Left forelimb (tissue), 1 donor: ENCODE results near the gene GTF3A.

ENCODE experiments used
- DNase-seq: peaks from one replicate; pipeline ENCODE4 v3.0.0-alpha.2; 2018; ENCODE audit warnings: low spot score

GTF3A gene

GRCh38 chr13:27405546-27406134 lies 18.8 kb upstream of the GTF3A start:
- DNase-seq = no peak

- DNase-seq = no peak
Observed at GRCh38 chr13:27406178-27406939, 18.1 kb upstream of the GTF3A start.

DNA sequence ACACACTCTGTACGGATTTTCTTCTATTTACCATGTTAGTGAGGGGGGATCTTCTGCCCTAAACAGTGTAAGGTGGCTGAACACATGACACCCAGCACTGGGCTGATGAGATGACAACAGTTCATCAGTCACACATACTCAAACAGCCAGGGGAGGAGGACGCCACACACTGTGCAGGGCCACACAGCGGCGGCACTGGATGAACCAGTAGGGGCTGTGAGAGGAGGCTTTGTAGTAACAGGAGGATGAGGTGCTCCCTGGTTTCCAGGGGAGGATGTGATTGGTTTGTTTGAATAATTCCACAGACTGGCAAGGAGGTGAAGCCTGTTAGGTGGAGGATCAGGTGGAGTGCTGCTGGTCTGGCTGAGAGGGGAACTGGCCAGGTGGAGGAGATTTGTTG lies 16.3 kb upstream of the GTF3A start:
- DNase-seq = no peak

GRCh38 chr13:27409013-27409412 lies 15.4 kb upstream of the GTF3A start:
- DNase-seq = no peak

DNA sequence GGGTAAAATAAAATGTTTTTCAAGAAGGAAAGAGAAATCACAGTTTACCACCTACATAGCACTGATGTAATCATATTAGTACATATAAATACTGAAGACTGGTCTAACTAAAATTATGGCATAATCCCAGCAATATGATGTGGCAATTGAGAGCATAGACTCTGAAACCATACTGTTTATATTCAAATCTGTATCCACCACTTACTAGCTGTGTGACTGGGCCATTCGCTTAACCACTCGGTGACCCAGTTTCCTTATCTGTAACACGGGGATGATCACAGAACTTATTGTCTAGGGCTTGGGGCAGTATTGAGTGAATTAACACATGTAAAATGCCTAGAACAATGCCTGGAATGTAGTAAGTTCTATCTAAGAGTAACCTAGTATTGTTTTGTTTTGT lies 13.1 kb upstream of the GTF3A start:
- no peak for DNase-seq

- no peak for DNase-seq
Observed at GRCh38 chr13:27415116-27415515, 9.3 kb upstream of the GTF3A start.

DNA sequence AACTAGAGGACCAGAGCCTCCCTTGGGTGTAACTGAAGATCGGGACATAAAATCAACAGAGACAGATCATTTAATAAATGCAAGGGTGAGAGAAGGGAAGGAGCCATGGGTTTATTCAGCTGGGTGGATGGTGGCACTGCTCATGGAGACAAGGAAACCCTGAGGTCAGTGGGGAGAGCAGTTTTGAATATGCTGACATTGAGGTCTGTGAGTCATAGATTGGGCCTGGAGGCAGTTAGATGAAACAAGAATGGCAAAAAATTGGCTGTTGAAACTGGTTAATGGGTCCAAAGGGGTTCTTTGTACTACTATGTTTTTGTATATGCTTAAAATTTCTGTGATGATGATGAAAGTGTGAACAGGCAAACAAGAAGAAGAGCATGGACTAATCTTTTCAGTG lies 5.1 kb upstream of the GTF3A start:
- DNase-seq = no peak

- no peak for DNase-seq
Observed at GRCh38 chr13:27421101-27421871, 3.1 kb upstream of the GTF3A start.

GRCh38 chr13:27423333-27423732 lies 1.1 kb upstream of the GTF3A start:
- no peak for DNase-seq

GRCh38 chr13:27425158-27425917 lies 919 bp downstream of the GTF3A start:
- no peak for DNase-seq

- no peak for DNase-seq
Observed at GRCh38 chr13:27425918-27426630, 1.7 kb downstream of the GTF3A start.

- no peak for DNase-seq
Observed at GRCh38 chr13:27427641-27428040, 3.2 kb downstream of the GTF3A start.

DNA sequence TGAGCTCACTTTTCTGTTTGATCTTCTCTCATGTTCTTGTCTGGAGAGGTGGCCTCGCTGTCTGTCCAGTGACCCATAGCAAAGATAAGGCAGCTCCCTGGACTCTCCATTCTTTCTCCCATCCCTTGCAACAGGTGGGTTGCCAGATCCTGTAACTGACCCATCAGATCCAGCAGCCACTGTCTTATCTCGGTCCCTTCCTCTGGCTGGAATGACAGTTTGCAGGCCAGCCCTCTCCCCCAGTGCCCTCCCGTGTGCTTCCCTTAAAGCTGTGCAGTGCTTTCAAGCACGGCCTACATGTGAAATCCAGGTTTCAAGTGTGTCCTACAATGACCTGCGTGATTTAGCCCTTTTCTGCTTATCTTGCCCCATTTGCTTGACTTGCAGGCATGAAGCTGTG lies 3.7 kb downstream of the GTF3A start:
- no peak for DNase-seq

GRCh38 chr13:27432180-27432579 lies 7.8 kb downstream of the GTF3A start:
- no peak for DNase-seq

GRCh38 chr13:27432611-27433210 lies 8.3 kb downstream of the GTF3A start:
- DNase-seq = no peak

GRCh38 chr13:27437126-27437525 lies 12.7 kb downstream of the GTF3A start:
- DNase-seq = no peak

GRCh38 chr13:27440408-27440807 lies 16.0 kb downstream of the GTF3A start:
- DNase-seq = no peak

DNA sequence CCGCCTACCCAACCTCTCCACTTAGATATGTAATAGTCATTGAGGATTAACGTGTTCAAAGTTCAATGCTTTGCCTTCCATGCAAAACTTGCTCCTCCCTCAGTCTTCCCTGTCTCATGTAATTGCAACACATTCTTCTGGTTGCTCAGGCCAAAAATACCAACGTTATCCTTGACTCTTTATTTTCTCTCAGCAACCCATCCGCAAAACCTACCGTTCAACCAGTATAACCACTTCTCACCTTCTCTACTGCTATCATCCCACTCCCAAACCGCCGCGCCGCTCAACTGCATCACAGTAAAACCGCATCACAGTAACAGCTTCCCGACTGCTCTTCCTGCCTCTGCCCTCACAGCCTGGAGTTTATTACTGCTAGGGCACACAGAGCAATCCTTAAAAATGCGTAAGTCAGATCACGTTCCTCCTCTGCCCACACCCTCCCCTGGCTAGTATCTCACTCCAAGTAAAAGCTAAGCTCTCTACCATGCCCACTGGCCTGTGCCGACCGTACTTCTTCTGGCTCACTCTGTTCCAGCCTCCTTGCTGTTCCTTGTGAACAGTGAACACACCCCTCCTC lies 17.7 kb downstream of the GTF3A start:
- DNase-seq = no peak

GRCh38 chr13:27442797-27443196 lies 18.4 kb downstream of the GTF3A start:
- no peak for DNase-seq

DNA sequence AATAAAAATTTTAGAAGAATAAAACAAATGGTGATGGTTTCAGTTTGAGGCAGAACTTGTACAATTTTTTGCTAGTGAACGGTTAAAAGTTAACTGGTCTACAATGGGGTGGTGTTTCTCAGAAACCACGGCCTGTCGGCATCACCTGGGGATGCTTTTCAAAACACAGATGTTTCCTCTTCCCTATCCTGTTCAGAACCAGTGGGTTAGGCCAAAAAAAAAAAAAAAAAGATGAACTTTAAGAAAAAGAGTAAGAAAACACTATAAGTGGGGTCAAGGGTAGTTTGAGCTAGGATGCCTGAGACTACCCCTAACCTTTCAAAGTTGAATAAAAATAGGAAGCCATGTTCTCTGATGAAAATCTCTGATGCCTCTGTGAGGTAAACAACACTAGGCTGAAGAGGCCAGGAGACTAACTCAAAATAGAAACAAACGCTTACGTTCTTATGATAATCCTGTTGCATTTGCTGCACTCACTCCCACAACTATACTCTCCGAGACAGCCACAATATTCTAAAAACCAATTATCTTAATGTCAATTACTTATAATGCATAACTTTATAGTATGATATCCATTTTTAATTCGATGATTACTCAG lies 22.7 kb downstream of the GTF3A start:
- no peak for DNase-seq

DNA sequence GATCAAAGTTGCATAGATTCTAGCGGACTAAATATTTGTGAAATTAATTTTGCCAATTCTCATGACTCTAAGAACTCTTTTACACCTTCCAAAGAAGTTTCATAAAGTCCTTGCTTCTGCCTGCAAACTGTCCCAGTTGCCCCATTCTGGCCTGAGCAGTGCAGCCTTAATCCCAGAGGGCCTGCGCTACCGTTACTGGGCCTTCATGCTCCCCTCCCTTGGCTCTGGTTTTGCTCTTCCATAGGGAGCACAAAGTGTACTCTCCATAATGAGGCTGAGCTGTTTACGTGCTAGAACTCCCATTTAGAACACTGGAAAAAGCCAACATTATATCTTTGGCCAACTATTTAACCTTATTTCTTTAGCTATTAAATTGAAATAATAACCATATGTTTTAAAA lies 23.9 kb downstream of the GTF3A start:
- DNase-seq = no peak
